Stimulated activated CD4-positive, alpha-beta T cell treated with anti-CD3 and anti-CD28 coated beads, Interleukin-4, amount 100 ng/mL, for 48 hours (primary cell): ENCODE results near the gene POFUT1.
A peak's percentile ranks its signal among the peaks of the same experiment; 100 is the strongest.
"Not testable (repeated sequence)": the region's sequence is repeated elsewhere in the genome, so short reads cannot be mapped to it uniquely, and the experiment has no call there.

ENCODE experiments used
- DNase-seq, 2 donors: peaks; one replicate each; pipeline ENCODE4 v3.0.0-alpha.2; 2020; ENCODE audit warnings: low read depth in 2 of 2

The POFUT1 gene

DNA sequence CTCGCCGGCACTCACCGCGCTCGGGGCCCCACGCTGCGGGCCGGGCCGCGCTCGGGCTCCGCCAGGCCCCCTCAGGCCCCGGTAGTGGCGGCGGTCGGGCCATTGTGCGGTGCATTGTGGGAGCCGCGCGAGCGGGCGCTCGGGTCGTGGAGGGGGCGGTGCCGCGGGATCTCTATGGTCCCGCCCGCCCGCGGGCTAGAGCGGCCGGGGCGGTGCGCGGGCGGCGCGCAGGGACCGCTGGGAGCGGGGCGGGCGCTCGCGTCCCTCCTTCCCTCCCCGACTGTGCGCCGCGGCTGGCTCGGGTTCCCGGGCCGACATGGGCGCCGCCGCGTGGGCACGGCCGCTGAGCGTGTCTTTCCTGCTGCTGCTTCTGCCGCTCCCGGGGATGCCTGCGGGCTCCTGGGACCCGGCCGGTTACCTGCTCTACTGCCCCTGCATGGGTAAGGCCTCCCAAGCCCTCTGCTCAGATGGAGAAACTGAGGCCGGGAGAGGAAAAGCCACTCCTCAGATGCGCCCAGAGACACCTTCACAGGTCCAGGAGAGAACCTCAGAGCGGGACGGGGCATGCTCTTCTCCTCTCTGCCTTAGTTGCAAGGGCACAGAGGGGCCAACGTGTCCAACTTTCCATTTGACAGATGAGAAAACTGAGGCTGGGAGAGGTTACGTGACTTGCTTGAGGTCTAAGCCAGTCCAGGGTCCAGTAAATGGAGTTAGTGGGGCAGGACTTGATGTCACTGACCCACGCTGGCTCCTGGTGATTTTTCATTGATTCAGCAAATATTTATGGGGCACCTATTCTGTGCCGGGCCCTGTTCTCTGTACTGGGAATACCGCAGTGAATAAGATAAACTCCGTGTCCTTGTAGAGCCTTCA is at the start of gene POFUT1, which contains the start of gene PLAGL2:
Gene POFUT1, plus strand, starts transcription at position 255 of the 873 bp plus-strand sequence. Its CDS starts 62 bp downstream, at position 317.
Gene PLAGL2, minus strand, starts transcription at position 118 of the 873 bp plus-strand sequence. CDS start 5,565 bp downstream, outside the sequence.
- peak; percentile 86 to 88 for DNase-seq

- no peak for DNase-seq
Measured at GRCh38 chr20:32158351-32158750, 49.3 kb upstream of the POFUT1 start.

DNA sequence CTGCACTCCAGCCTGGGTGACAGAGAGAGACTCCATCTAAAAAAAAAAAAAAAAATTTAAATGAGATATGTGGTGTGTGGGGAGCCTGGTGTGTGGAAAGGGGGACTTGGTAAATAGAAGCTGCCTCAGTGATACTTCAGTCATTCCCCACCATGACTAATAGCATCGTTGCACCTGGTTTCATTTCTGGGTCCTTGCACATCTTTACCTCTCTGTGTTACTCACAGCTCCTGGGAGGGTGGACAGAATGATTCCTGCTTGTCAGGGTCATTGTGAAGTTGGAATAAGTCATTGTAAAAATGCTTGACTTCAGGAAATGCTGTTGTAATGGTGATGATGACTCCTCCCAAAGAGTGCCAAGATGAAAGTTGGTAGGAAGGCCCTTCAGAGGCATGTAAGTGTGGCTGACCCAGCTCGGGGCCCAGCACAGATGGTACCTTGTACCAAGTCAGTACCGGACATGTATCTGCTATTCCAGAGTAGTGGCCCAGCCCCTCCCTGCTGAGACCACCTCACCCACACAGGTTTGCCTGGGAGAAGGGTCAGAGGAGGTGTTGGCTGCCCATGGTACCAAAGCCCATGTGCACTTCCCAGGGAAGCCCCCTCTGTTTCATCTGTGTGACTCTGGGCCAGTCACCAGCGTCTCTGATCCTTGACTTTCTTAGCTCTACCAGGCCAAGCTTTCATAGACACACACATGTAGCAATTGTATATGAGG is 48.6 kb upstream of the POFUT1 start:
- no peak for DNase-seq

DNA sequence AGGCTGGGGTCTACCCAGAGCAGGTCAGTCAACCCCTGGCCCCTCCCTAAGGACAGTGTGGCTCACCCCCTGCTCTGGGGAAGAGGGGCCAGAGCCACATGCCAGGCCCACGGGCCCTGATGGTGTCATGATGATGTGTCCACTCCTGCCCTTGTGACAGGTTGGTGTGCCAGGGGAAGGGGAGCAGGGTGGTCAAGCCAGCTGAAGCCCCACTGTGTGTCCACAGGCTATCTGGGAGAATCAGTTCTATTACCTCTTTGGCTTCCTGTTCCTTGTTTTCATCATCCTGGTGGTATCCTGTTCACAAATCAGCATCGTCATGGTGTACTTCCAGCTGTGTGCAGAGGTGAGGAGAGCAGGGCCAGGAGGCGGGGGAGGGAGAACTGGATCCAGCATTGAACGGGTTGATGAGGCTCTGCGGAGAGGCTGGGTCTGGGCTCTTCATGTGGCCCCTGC is 47.9 kb upstream of the POFUT1 start:
- DNase-seq = no peak

- DNase-seq = no peak
Measured at GRCh38 chr20:32160341-32160740, 47.3 kb upstream of the POFUT1 start.

- no peak for DNase-seq
Measured at GRCh38 chr20:32162351-32162750, 45.3 kb upstream of the POFUT1 start.

DNA sequence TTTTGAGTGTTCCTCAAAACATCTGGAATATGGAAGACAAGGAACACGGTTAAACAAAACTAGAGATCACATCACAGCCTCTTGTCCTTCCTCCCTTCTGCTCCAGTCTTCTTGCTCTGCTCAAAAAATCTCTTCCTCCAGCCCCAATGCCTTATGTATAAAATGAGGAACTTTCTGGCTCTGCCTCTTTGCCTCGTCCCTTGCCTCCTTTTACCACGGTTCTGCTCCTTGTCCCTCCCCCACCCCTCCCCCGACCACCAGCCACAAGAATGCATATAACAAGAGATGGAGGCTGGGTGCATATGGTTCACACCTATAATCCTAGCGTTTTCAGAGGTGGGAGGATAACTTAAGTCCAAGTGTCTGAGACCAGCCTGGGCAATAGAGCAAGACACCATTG is 43.7 kb upstream of the POFUT1 start:
- DNase-seq = no peak

DNA sequence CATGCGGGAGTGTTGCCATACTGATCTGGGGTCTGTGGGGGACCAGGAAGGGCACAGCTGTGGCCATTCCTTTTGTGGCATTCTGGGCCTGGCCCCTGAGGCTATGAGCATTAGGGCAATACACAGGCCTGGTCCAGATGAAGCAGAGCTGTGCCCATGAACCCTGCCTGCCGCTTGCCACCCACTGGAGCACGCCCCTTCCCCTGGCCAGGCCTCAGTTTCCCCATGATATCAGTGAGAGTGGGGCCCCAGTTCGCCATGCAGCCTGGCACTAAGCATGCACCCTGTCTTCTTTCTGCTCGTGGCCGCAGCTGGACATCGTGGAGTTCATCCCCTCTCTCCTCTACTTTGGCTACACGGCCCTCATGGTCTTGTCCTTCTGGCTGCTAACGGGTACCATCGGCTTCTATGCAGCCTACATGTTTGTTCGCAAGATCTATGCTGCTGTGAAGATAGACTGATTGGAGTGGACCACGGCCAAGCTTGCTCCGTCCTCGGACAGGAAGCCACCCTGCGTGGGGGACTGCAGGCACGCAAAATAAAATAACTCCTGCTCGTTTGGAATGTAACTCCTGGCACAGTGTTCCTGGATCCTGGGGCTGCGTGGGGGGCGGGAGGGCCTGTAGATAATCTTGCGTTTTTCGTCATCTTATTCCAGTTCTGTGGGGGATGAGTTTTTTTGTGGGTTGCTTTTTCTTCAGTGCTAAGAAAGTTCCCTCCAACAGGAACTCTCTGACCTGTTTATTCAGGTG is 42.5 kb upstream of the POFUT1 start:
- no peak for DNase-seq

- no peak for DNase-seq
Measured at GRCh38 chr20:32165836-32166545, 41.7 kb upstream of the POFUT1 start.

GRCh38 chr20:32167552-32167951 is 40.1 kb upstream of the POFUT1 start:
- no peak for DNase-seq

DNA sequence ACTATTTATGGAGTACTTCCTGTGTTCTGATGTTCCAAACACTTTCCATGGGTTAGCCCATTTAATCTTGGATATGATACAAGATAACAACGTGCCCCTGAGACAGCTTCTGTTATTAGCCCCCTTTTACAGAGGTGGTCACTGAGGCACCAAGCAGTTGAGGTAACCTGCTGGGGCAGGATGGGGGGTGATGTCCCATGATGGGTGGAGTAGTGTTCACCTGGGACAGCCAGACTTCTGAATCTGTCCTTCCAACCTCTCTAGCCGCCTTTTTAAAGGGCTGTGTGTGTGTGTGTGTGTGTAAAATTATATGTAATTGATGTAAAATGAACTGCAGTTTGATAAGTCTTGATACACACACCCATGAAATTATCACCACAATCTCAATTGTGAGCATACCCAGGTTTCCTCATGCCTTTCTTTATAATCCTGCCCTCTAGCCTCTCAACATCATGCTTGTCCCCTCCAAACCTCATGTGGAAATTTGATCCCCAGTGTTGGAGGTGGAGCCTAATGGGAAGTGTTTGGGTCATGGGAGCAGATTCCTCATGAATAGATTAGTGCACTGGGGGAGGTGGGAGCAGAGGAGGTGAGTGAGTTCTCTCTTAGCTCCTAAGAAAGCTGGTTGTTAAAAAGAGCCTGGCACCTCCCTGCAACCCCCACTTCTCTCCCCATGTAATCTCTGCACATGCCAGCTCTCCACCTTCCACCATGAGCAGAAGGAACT is 39.3 kb upstream of the POFUT1 start:
- DNase-seq = no peak

DNA sequence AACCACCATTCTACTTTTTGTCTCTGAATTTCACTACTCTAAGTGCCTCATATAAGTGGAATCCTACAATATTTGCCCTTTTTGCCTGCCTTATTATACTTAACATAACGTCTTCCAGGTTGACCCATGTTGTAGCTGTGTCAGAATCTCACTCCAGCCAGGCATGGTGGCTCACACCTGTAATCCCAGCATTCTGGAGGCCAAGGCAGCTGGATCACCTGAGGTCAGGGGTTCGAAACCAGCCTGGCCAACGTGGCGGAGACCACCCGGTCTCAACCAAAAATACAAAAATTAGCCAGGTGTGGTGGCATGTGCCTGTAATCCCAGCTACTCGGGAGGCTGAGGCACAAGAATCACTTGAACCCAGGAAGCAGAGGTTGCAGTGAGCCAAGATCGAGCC is 30.0 kb upstream of the POFUT1 start:
- DNase-seq = not testable (repeated sequence)

- no peak for DNase-seq
Measured at GRCh38 chr20:32179515-32179914, 28.2 kb upstream of the POFUT1 start.

DNA sequence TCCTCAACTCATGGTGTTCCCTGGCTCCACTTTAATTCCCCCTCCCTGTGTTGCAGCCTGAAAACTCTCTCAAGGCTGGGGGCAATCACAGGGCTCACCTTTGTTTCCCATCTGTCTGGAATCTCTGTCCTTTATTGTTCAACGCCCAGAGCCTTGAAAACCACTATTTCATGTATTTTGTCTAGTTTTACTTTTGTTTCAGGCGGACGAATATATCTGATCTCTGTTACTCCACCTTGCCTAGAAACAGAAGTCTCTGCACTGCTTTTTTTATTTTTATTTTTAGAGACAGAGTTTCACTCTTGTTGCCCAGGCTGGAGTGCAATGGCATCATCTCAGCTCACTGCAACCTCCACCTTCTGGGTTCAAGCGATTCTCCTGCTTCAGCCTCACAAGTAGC is 27.7 kb upstream of the POFUT1 start:
- DNase-seq = no peak

- no peak for DNase-seq
Measured at GRCh38 chr20:32181606-32182005, 26.1 kb upstream of the POFUT1 start.

DNA sequence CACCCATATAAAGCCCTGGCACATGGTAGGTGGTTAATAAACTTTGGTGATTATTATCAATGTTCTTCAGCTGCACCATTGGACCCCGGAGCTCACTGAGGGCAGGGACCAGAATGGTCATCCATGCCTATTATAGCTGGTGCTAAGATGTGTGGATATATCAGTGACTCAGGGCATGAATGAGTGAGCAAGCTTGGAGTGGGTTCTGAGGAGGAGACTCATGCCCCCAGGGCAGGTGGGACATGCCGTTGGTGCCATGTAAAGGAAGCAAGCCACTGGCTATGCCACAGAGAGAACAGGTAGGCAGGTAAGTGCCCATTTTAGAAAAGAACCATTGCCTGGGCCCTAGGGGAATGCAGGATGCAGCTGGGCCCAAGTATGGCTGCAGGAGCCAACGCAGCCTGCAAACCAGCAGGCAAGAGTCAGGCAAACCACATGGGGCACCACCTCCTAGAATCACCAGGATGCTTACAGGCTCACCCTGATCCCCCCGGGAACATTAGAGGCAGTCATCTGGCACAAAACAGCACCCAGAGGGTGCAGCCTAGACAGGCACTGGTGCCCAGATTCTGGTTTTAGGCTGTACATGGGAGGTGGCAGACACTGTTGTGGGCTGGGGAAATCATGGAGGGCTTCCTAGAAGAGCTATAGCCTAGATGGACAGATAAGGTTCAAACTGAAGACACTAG is 23.6 kb upstream of the POFUT1 start:
- DNase-seq = no peak

DNA sequence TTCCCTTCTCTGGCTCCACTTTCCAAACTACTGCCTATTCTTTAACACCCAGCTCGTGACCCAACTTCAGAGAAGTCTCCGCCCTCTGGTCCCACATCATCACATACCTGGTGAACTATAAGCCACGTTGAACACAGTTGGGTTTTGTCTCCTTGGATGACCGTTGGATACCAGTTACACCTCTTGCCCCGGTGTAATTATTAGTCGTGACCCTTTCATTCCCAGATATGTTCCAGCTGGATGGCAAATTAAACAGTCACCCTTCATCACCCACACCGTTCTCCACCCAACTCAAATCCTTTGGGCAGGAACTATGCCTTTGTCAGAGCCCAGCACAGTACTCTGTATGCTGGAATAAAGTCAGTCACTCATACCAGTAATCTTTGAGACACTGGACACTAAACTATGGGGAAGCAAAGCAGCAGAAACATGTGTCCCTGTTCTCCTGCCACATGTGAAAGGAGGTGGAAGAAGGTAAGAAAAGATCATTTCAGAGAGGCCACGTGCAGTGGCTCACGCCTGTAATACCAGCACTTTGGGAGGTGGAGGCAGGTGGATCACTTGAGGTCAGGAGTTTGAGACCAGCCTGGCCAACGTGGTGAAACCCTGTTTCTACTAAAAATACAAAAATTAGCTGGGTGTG is 22.6 kb upstream of the POFUT1 start:
- no peak for DNase-seq

DNA sequence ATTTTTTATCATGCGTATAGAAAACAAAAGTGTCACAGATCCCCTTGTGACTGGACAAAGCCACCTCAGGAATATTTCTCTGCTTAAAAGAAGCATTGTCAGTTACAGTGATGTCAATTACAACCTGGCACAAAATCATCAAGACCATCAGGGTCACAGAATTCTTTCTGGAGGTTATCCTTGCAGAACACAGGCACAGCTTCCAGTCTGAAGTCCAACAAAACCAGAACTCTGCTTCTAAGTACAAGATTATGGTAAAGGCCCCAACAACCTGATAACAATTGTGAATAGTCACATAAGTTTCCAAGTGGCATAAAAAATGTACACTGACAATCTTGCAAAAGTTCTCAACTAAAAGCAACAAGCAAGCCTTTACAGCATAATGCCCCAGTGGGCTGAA is 21.2 kb upstream of the POFUT1 start:
- DNase-seq = no peak

- DNase-seq = no peak
Measured at GRCh38 chr20:32188376-32189122, 19.1 kb upstream of the POFUT1 start.
